NCI-H524 (cell line): ENCODE data around the gene ZCCHC4.

Source experiments
- DNase-seq, 2 experiments: peaks; one replicate each; lab custom pipeline; 2025; lab: John Stamatoyannopoulos, UW

Gene ZCCHC4, protein sequence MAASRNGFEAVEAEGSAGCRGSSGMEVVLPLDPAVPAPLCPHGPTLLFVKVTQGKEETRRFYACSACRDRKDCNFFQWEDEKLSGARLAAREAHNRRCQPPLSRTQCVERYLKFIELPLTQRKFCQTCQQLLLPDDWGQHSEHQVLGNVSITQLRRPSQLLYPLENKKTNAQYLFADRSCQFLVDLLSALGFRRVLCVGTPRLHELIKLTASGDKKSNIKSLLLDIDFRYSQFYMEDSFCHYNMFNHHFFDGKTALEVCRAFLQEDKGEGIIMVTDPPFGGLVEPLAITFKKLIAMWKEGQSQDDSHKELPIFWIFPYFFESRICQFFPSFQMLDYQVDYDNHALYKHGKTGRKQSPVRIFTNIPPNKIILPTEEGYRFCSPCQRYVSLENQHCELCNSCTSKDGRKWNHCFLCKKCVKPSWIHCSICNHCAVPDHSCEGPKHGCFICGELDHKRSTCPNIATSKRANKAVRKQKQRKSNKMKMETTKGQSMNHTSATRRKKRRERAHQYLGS

DNA sequence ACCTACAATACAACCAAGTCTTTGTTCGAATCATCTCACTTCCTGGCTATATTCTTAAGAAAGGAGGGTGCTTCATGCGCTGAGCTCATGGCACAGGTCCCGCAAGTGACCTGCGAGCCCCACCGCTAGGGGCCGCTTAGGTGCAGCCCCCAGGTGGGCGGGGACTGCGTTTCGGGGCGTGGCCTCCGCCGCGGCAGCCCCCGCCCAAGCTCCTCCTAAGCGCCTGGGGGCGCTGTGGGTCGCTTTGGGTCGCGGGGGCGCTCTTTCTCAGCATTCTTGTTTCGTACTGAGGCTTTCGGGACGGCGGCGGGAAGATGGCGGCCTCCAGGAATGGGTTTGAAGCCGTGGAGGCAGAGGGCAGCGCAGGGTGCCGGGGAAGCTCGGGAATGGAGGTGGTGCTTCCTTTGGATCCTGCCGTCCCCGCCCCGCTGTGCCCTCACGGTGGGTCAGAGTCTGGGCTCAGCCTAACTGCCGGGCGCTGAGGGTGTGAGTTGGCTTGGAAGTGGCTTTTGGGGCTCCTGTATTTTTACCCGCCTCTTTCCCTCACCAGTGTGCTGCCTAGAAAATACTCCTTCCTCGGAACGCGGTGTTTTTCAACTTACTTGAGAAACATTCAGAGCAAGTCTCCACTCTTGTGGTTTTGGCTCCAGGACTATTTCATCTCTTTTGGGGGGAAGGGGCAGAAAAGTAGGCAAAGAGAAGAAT, at the start of gene ZCCHC4:
TSS of gene ZCCHC4 (plus strand) at position 279 of the 705 bp plus-strand sequence. CDS start at position 315, 36 bp downstream.
- DNase-seq, result peak; percentile 44 to 84

- DNase-seq, result no peak
These were observed 40.7 kb upstream of the ZCCHC4 start for GRCh38 chr4:25271866-25272265.

- no peak for DNase-seq
These were observed 32.4 kb upstream of the ZCCHC4 start for GRCh38 chr4:25280210-25280609.

GRCh38 chr4:25283948-25284347, 28.6 kb upstream of the ZCCHC4 start:
- DNase-seq, result no peak

DNA sequence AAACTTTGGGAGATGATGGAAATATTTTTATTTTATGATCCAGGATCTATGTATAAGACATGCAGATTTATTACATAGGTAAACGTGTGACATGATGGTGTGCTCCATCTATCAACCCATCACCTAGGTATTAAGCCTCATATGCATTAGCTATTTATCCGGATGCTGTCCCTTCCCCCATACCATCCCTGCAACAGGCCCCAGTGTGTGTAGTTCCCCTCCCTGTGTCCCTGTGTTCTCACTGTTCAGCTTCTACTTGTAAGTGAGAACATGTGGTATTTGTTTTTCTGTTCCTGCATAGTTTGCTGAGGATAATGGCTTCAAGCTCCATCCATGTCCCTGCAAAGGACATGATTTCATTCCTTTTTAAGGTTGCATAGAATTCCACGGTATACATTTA, 28.1 kb upstream of the ZCCHC4 start:
- no peak for DNase-seq

GRCh38 chr4:25290490-25291067, 22.0 kb upstream of the ZCCHC4 start:
- DNase-seq, result no peak

- no peak for DNase-seq
These were observed 21.3 kb upstream of the ZCCHC4 start for GRCh38 chr4:25291158-25291733.

DNA sequence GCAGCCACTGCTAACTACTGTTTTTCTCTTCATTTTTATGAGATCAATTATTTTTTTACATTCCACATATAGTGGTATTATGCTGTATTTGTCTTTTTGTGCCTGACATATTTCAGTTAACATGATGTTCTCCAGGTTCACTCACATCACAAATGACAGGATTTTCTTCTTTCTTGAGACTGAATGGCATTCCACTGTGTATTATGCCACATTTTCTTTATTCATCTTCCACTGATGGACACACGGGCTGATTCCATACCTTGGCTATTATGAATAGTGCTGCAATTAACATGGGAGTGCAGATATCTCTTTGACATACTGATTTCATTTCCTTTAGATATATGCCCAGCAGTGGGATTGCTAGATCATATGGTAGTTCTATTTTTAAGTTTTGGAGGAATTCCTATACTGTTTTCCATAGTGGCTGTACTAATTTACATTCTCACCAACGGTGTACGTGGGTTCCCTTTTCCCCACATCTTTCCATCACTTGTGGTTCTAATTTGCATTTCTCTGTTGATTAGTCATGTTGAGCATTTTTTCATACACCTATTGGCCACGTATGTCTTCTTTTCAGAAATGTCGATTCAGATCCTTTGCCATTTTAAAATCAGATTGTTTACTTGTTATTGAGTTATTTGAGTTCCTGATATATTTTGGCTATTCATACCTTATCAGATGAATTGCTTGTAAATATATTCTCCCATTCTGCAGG, 14.9 kb upstream of the ZCCHC4 start:
- DNase-seq, result no peak

GRCh38 chr4:25299476-25300203, 12.9 kb upstream of the ZCCHC4 start:
- DNase-seq, result no peak

DNA sequence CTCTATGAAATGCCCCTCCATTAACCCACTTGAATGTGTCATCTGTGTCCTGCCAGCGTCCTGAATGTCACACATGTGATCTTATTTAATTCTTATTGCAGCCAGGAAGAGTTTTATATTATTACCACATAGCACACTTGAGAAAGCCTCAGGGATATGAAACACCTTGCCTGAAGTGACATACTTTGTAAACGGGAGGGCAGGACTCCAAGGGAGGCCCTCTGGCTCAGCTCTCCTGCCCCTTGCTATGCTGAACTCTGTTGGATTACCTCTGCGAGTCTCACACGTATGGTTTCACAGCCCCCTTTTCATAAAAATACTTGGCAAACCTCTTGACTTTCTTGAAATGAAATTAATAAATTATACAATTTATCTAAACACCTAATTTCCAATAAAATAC, 11.1 kb upstream of the ZCCHC4 start:
- DNase-seq, result no peak

DNA sequence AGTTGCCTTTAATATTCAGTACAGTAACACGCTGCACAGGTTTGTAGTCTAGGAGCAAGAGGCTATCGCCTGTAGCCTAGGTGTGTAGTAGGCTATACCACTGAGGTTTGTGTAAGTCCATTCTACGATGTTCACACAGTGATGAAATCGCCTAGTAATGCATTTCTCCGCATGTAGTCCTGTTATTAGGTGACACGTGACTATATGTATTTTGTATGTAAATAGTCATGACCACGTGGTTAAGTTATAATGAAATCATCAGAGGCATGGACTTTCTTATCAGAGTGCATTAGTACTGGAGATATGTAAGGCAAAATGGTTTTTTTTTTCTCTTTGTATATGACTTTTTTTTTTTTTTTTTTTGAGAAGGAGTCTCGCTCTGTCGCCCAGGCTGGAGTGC, 9.9 kb upstream of the ZCCHC4 start:
- DNase-seq, result no peak

DNA sequence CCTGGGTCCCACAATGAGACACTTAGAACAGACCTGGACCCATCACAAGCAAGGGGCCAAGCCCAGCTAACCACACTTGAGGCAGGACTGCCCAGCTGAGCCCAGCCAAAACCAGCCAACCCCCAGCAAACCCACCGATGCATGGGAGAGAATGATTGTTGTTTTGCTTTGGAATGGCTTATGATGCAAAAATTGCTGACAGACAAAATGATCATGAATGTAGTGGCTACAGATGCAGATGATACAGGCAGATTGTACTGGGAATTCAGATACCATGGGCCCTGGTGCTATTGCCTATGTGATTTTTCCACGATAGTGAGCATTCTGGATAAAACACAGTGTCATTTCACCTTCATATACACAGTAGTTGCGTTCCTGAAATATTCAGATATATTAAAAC, 9.0 kb upstream of the ZCCHC4 start:
- no peak for DNase-seq

GRCh38 chr4:25306518-25307057, 6.0 kb upstream of the ZCCHC4 start:
- no peak for DNase-seq

DNA sequence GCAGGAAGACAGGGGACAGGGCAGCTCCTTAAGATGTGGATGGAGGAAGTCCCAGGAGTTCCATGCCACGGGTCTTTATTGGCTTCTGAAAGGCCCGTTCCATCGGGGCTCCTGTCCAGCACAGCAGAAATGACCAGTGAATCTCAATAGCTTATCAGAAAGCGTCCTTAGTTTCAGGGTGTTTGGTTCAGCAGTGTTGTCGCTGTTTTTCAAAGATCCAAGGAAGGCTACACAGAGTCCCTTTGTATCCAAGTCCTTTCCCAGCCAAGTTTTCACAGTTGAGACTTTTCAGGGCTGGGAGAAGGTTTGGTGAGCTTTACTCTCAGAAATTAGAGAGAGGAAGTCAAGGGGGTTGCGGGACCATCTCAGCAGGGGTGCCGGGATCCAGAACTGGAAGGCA, 5.0 kb upstream of the ZCCHC4 start:
- no peak for DNase-seq

- no peak for DNase-seq
These were observed 4.3 kb upstream of the ZCCHC4 start for GRCh38 chr4:25308306-25308705.

GRCh38 chr4:25308761-25309160, 3.8 kb upstream of the ZCCHC4 start:
- DNase-seq, result no peak

GRCh38 chr4:25310066-25310802, 2.3 kb upstream of the ZCCHC4 start:
- no peak for DNase-seq

GRCh38 chr4:25310803-25311166, 1.8 kb upstream of the ZCCHC4 start:
- no peak for DNase-seq

DNA sequence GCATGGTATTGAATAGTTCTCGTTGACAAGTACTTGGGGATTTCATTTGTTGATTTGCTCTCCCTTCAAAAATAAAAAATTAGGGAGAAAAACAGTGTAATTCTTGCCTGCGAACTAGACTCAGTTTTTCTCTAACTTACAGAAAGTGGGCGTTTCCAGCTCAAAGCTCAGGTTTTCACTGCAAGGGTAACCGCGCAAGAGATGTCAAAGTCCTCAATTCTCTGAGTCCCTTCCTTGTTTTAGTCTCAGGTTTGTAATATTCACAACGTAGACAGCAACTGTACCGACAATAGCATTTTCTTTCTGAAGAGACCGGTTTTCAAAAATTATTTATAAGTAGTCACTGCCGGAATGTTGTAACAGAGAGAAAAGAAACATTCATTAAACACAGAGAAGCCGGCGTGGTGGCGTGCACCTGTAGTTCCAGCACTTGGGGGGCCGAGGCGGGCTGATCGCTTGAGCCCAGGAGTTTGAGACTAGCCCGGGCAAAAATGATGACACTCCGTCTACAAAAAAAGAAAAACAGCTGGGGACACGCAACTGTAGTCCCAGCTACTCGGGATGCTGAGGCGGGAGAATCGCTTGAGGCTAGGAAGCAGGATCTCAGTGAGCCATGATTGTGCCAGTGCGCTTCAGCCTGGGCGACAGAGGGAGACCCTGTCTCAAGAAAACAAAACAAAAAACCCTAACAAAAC, 774 bp downstream of the ZCCHC4 start:
- DNase-seq, result no peak

- DNase-seq, result no peak
These were observed 7.8 kb downstream of the ZCCHC4 start for GRCh38 chr4:25320336-25320735.
